VCaP (cell line): Measurements from ENCODE around the gene SOS1.

Experiments used
- H3K27ac ChIP-seq: fragments of 450-650 bp; 2 replicates; pipeline ENCODE4 v1.5.1; 2017
- CTCF ChIP-seq: fragments of 450-650 bp; conservative IDR thresholded peaks from 2 replicates; pipeline ENCODE4 v1.5.1; 2017; ENCODE audit warnings: mild to moderate bottlenecking, moderate library complexity

Gene SOS1

DNA sequence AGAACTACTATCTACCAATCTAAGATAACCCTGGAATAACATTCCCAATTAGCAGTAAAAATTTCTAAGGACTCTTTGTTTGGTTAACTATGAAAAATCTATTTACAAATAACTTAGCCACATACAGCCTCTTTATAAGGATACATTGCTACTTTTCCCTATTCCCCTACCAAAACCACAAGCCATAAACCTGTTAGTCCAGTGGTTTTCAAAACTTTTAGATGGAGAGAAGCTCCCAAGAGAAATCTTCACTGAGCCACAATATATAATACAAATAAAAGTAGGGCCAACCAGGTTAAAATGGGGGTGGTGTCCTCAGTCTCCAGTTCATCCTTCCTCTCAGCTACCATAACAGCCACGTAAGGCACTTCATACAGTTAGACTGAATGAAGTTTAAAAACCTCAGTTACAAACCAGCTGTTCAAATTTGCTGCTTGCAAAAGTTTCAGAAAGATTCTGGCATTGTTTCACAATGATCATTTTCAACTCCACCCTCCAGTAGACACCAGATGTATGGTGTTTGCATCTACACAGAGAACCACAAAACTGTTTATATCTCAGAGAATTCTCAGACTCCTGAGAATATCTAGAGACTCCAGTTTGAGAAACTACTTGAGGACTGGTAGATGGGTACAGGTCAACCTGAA is 26.0 kb downstream of the SOS1 start:
- H3K27ac ChIP-seq = no peak overlapping the region
- TF ChIP-seq CTCF = no peak

GRCh38 chr2:39093218-39093898 is 27.5 kb downstream of the SOS1 start:
- no peak overlapping the region for H3K27ac ChIP-seq
- TF ChIP-seq CTCF = no peak

DNA sequence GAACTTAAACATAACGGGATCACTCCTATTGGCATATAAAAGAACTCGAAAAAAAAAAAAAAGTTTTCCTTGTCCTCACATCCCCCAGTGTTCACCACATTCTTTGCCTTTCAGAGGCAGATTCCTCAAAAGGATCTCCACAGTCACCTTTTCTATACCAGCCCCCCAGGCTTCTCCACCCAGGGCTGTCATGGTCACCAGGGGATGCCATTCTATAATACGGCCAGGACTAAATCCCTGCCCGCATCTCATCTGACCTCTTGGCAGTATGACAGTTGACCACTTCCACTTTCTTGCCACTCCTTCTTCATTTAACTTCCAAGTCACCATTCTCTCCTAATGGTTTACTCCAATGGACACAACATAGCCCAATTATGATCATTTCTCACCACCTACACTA is 29.3 kb downstream of the SOS1 start:
- no peak overlapping the region for H3K27ac ChIP-seq
- TF ChIP-seq CTCF = no peak

- TF ChIP-seq CTCF = no peak
- H3K27ac ChIP-seq = no peak overlapping the region
Measured at GRCh38 chr2:39091063-39091462, 29.8 kb downstream of the SOS1 start.

GRCh38 chr2:39080152-39080551 is 40.7 kb downstream of the SOS1 start:
- no peak overlapping the region for H3K27ac ChIP-seq
- no peak for TF ChIP-seq CTCF

- TF ChIP-seq CTCF = no peak
- no peak overlapping the region for H3K27ac ChIP-seq
Measured at GRCh38 chr2:39069890-39070465, 50.9 kb downstream of the SOS1 start.

- H3K27ac ChIP-seq = no peak overlapping the region
- TF ChIP-seq CTCF = no peak
Measured at GRCh38 chr2:39069136-39069515, 51.7 kb downstream of the SOS1 start.
